WTC11 (cell line): ENCODE measurements around the gene NEDD8.

ENCODE experiments used
- AFF4 ChIP-seq: sonication (generic); formaldehyde crosslinking; IDR thresholded peaks from 2 replicates; pipeline ENCODE4 v1.8.1; 2023; ENCODE audit warnings: mild to moderate bottlenecking, missing genetic modification reagents, borderline replicate concordance
- ARID4B ChIP-seq: sonication (generic); formaldehyde crosslinking; IDR thresholded peaks from 2 replicates; pipeline ENCODE4 v1.8.0; 2023; ENCODE audit warnings: missing genetic modification reagents, mild to moderate bottlenecking, borderline replicate concordance
- CBFB ChIP-seq: sonication (generic); formaldehyde crosslinking; IDR thresholded peaks from 2 replicates; pipeline ENCODE4 v1.8.1; 2022; ENCODE audit warnings: mild to moderate bottlenecking, low read depth, missing genetic modification reagents
- CTCF ChIP-seq: fragments of 200-600 bp; IDR thresholded peaks from 2 replicates; pipeline ENCODE4 v1.8.0; 2022; ENCODE audit warnings: antibody characterized with exemption
- USF2 ChIP-seq: sonication (generic); formaldehyde crosslinking; IDR thresholded peaks from 2 replicates; pipeline ENCODE4 v1.8.1; 2023; ENCODE audit warnings: mild to moderate bottlenecking, missing genetic modification reagents, moderate library complexity
- ZBTB21 ChIP-seq: sonication (generic); formaldehyde crosslinking; IDR thresholded peaks from 2 replicates; pipeline ENCODE4 v1.8.1; 2023; ENCODE audit warnings: mild to moderate bottlenecking, missing genetic modification reagents, borderline replicate concordance
- ZNF396 ChIP-seq: fragments of 250-450 bp; sonication (Bioruptor Pico); IDR thresholded peaks from 2 replicates; pipeline ENCODE4 v1.8.0; 2021; ENCODE audit warnings: mild to moderate bottlenecking, moderate library complexity, borderline replicate concordance

GRCh38 chr14:24250354-24250753 lies 18.2 kb upstream of the NEDD8 start:
- TF ChIP-seq AFF4 (CRISPR knock-in tag) = no peak
- TF ChIP-seq USF2 (CRISPR knock-in tag) = no peak
- no peak for TF ChIP-seq CTCF
- TF ChIP-seq ZBTB21 (CRISPR knock-in tag) = no peak
- TF ChIP-seq ARID4B (CRISPR knock-in tag) = no peak
- no peak for TF ChIP-seq ZNF396 (CRISPR knock-in tag)
- TF ChIP-seq CBFB (CRISPR knock-in tag) = no peak
